SK-N-SH (cell line): ENCODE results near the gene ARHGEF7. TPM values are rescaled to one million over a fixed set of nuclear protein-coding genes. Genes with fewer than 3 reads are reported as not detected.

Experiments
- CTCF ChIA-PET: fragments of 300-600, 350-600 bp; formaldehyde crosslinking; extraction: SDS; loops from one replicate; lab custom pipeline; 2021; lab: Yijun Ruan, JAX
- POLR2A ChIA-PET: fragments of 350-600 bp; sonication (Branson Sonifier 250); formaldehyde crosslinking; extraction: SDS; loops from one replicate; lab custom pipeline; 2020; ENCODE audit warnings: antibody characterized with exemption, inconsistent platforms; lab: Yijun Ruan, JAX
- DNase-seq: peaks from one replicate; pipeline ENCODE4 v3.0.0; 2012
- H2AFZ ChIP-seq: fragments of 200-600 bp; sonication (generic); 2 replicates; pipeline ENCODE4 v1.8.1; 2016; ENCODE audit warnings: antibody characterized with exemption, mild to moderate bottlenecking, low read depth
- H3F3A ChIP-seq: fragments of 200-600 bp; sonication (generic); replicated peaks from 2 replicates; pipeline ENCODE3; 2016; ENCODE audit warnings: antibody characterized with exemption, mild to moderate bottlenecking; ENCODE audit not compliant: insufficient read depth
- H3K27ac ChIP-seq, 2 experiments: fragments of 200-500 bp in 1 of 2; fragments of 200-600 bp in 1 of 2; sonication (Bioruptor generic) in 1 of 2; sonication (generic), shearing (Covaris generic) in 1 of 2; 2 replicates each; pipeline versions ENCODE4 v1.5.1 to v1.6.1; 2014 to 2016; ENCODE audit warnings: low read depth in 2 of 2, inconsistent platforms in 1 of 2, low read length in 1 of 2, mild to moderate bottlenecking in 1 of 2, mixed read lengths in 1 of 2
- H3K27me3 ChIP-seq: fragments of 200-600 bp; sonication (generic), shearing (Covaris generic); 2 replicates; pipeline ENCODE4 v1.6.1; 2016; ENCODE audit warnings: mixed run types; ENCODE audit not compliant: insufficient read depth
- H3K36me3 ChIP-seq, 2 experiments: fragments of 200-500 bp in 1 of 2; fragments of 200-600 bp in 1 of 2; sonication (Bioruptor generic) in 1 of 2; sonication (generic) in 1 of 2; replicated peaks in 1 of 2; 2 replicates each; pipeline versions ENCODE3 to v1.5.1; 2014 to 2016; ENCODE audit warnings: low read length in 1 of 2, mild to moderate bottlenecking in 1 of 2; ENCODE audit not compliant: insufficient read depth in 2 of 2, control insufficient read depth in 1 of 2
- H3K4me1 ChIP-seq, 2 experiments: fragments of 200-500 bp in 1 of 2; fragments of 200-600 bp in 1 of 2; sonication (Bioruptor generic) in 1 of 2; sonication (generic), shearing (Covaris generic) in 1 of 2; 2 replicates each; pipeline versions ENCODE4 v1.5.1 to v1.6.1; 2014 to 2016; ENCODE audit warnings: low read depth in 1 of 2, low read length in 1 of 2, mixed run types in 1 of 2; ENCODE audit not compliant: insufficient read depth in 2 of 2, control insufficient read depth in 1 of 2
- H3K4me2 ChIP-seq: fragments of 200-600 bp; sonication (generic), shearing (Covaris generic); 2 replicates; pipeline ENCODE4 v1.6.1; 2017; ENCODE audit warnings: mixed run types
- H3K4me3 ChIP-seq, 2 experiments: fragments of 200-500 bp in 1 of 2; fragments of 200-600 bp in 1 of 2; sonication (Bioruptor generic) in 1 of 2; sonication (generic), shearing (Covaris generic) in 1 of 2; 2 replicates each; pipeline versions ENCODE4 v1.5.1 to v1.8.1; 2014 to 2016; ENCODE audit warnings: low read depth in 2 of 2, inconsistent platforms in 1 of 2, low read length in 1 of 2, mild to moderate bottlenecking in 1 of 2, mixed read lengths in 1 of 2, moderate library complexity in 1 of 2
- H3K79me2 ChIP-seq: fragments of 200-600 bp; sonication (generic); 2 replicates; pipeline ENCODE4 v1.8.1; 2017; ENCODE audit warnings: mild to moderate bottlenecking; ENCODE audit not compliant: insufficient read depth
- H3K9ac ChIP-seq: fragments of 200-600 bp; sonication (generic); 2 replicates; pipeline ENCODE4 v1.6.1; 2017; ENCODE audit warnings: mixed run types
- H3K9me2 ChIP-seq: fragments of 200-600 bp; sonication (generic); 2 replicates; pipeline ENCODE4 v1.6.1; 2017; ENCODE audit warnings: mixed run types
- H3K9me3 ChIP-seq: fragments of 200-600 bp; sonication (generic); 2 replicates; pipeline ENCODE4 v1.6.1; 2017; ENCODE audit warnings: mixed run types, mild to moderate bottlenecking, moderate library complexity
- H4K20me1 ChIP-seq: fragments of 200-600 bp; sonication (generic); 2 replicates; pipeline ENCODE4 v1.6.1; 2017; ENCODE audit warnings: mild to moderate bottlenecking, mixed run types; ENCODE audit not compliant: insufficient read depth
- EP300 ChIP-seq, 2 experiments: IDR thresholded peaks; 2 replicates each; pipeline versions ENCODE4 v1.4.0 to v1.6.1; 2012; ENCODE audit warnings: borderline replicate concordance in 1 of 2, low read depth in 1 of 2, low read length in 1 of 2
- EZH2phosphoT487 ChIP-seq: fragments of 200-600 bp; sonication (generic); IDR thresholded peaks from 2 replicates; pipeline ENCODE4 v1.6.1; 2017; ENCODE audit warnings: low read depth, mixed run types, mild to moderate bottlenecking, antibody characterized with exemption, moderate library complexity, borderline replicate concordance
- FOSL2 ChIP-seq: IDR thresholded peaks from 2 replicates; pipeline ENCODE4 v1.4.0; 2012; ENCODE audit warnings: low read depth, mild to moderate bottlenecking, moderate library complexity, borderline replicate concordance
- JUND ChIP-seq: IDR thresholded peaks from 2 replicates; pipeline ENCODE4 v1.4.0; 2012
- NFIC ChIP-seq: IDR thresholded peaks from 2 replicates; pipeline ENCODE4 v1.4.0; 2012; ENCODE audit warnings: borderline replicate concordance
- RCOR1 ChIP-seq: fragments of 150-350 bp; IDR thresholded peaks from 2 replicates; pipeline ENCODE4 v1.6.1; 2017; ENCODE audit warnings: antibody characterized with exemption, low read length
- RXRA ChIP-seq: IDR thresholded peaks from 2 replicates; pipeline ENCODE4 v1.4.0; 2012; ENCODE audit warnings: low read depth, mild to moderate bottlenecking, borderline replicate concordance
- SIN3A ChIP-seq: IDR thresholded peaks from 2 replicates; pipeline ENCODE4 v1.6.1; 2012; ENCODE audit warnings: low read depth, mild to moderate bottlenecking, low read length, moderate library complexity, borderline replicate concordance
- YY1 ChIP-seq: IDR thresholded peaks from 2 replicates; pipeline ENCODE4 v1.4.0; 2012; ENCODE audit warnings: low read depth, mild to moderate bottlenecking
- WGBS: methylation state at CpG from one replicate; pipeline ENCODE4 v1.1.6; 2017; ENCODE audit warnings: low lambda C conversion rate; 5-methylcytosine and 5-hydroxymethylcytosine counted together
- polyA plus RNA-seq, 3 experiments: library from polyadenylated mRNA; depleted of rRNA; stranded (reverse); fragments of >200 nt; gene quantifications; 2 replicates each; pipeline ENCODE4 v1.2.3, GENCODE V29; 2012
- TF ChIP-seq, protein P1 (sequence below): IDR thresholded peaks from 2 replicates; pipeline ENCODE4; 2012
- TF ChIP-seq, protein P2 (sequence below): fragments of 150-350 bp; IDR thresholded peaks from 2 replicates; pipeline ENCODE4 v1.6.1; 2016; ENCODE audit warnings: mild to moderate bottlenecking, low read depth, low read length
- TF ChIP-seq, protein P3 (sequence below): IDR thresholded peaks from 2 replicates; pipeline ENCODE4 v1.4.0; 2012; ENCODE audit warnings: low read depth
- TF ChIP-seq, protein P4 (sequence below): IDR thresholded peaks from 2 replicates; pipeline ENCODE4 v1.4.0; 2012; ENCODE audit warnings: low read depth, borderline replicate concordance

Gene ARHGEF7
- polyA plus RNA-seq, 1 of the 3 experiments (the other 2 are of a cell fraction): 21.6 TPM

GRCh38 chr13:111209613-111210012 lies 94.5 kb downstream of the ARHGEF7 start:
- 93% methylated on average over 9 of the region's 9 CpGs for WGBS
- peak overlapping the region; percentile 48; the same call in 1 of the 2 replicates for H3K4me2 ChIP-seq
- H3K36me3 ChIP-seq: peaks cover 0 to 4% of the 10 kb centered on the region in 2 experiments
- no peaks in the 10 kb centered on the region for H3K27me3 ChIP-seq
- ChIA-PET POLR2A (no interaction called here), CTCF (no interaction called here)
- H3K9me2 ChIP-seq: no peaks in the 10 kb centered on the region
- peaks cover 91% of the 10 kb centered on the region for H3K79me2 ChIP-seq
- H3F3A ChIP-seq: no peaks in the 10 kb centered on the region
- H3K4me3 ChIP-seq: no peak overlapping the region; a peak in 1 of 4 replicates
- no peak overlapping the region for H2AFZ ChIP-seq
- H4K20me1 ChIP-seq: peaks cover 42% of the 10 kb centered on the region
- H3K4me1 ChIP-seq: peaks cover 18 to 31% of the 10 kb centered on the region in 2 experiments; a peak in 3 of 4 replicates
- DNase-seq: no peak
- peak overlapping the region; percentile 60 to 71; a peak in 3 of 4 replicates for H3K27ac ChIP-seq
- TF ChIP-seq FOSL2 (no peak), EZH2phosphoT487 (no peak), YY1 (no peak), JUND (no peak), SIN3A (no peak), EP300 (IDR thresholded peaks at IDR 0.05; ENCODE audit: borderline replicate concordance in 1 of 2, low read depth in 1 of 2, low read length in 1 of 2) (no peak), RXRA (no peak), NFIC (no peak), RCOR1 (no peak)
- TF ChIP-seq, protein P1, sequence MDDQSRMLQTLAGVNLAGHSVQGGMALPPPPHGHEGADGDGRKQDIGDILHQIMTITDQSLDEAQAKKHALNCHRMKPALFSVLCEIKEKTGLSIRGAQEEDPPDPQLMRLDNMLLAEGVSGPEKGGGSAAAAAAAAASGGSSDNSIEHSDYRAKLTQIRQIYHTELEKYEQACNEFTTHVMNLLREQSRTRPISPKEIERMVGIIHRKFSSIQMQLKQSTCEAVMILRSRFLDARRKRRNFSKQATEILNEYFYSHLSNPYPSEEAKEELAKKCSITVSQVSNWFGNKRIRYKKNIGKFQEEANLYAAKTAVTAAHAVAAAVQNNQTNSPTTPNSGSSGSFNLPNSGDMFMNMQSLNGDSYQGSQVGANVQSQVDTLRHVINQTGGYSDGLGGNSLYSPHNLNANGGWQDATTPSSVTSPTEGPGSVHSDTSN: no peak
- TF ChIP-seq, protein P2, sequence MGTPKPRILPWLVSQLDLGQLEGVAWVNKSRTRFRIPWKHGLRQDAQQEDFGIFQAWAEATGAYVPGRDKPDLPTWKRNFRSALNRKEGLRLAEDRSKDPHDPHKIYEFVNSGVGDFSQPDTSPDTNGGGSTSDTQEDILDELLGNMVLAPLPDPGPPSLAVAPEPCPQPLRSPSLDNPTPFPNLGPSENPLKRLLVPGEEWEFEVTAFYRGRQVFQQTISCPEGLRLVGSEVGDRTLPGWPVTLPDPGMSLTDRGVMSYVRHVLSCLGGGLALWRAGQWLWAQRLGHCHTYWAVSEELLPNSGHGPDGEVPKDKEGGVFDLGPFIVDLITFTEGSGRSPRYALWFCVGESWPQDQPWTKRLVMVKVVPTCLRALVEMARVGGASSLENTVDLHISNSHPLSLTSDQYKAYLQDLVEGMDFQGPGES: no peak
- TF ChIP-seq, protein P3, sequence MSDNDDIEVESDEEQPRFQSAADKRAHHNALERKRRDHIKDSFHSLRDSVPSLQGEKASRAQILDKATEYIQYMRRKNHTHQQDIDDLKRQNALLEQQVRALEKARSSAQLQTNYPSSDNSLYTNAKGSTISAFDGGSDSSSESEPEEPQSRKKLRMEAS: no peak
- TF ChIP-seq, protein P4, sequence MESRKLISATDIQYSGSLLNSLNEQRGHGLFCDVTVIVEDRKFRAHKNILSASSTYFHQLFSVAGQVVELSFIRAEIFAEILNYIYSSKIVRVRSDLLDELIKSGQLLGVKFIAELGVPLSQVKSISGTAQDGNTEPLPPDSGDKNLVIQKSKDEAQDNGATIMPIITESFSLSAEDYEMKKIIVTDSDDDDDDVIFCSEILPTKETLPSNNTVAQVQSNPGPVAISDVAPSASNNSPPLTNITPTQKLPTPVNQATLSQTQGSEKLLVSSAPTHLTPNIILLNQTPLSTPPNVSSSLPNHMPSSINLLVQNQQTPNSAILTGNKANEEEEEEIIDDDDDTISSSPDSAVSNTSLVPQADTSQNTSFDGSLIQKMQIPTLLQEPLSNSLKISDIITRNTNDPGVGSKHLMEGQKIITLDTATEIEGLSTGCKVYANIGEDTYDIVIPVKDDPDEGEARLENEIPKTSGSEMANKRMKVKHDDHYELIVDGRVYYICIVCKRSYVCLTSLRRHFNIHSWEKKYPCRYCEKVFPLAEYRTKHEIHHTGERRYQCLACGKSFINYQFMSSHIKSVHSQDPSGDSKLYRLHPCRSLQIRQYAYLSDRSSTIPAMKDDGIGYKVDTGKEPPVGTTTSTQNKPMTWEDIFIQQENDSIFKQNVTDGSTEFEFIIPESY: no peak
- no peak overlapping the region for H3K9ac ChIP-seq
- H3K9me3 ChIP-seq: no peaks in the 10 kb centered on the region
